ENCODE data around the gene PCNX2.

The PCNX2 gene

DNA sequence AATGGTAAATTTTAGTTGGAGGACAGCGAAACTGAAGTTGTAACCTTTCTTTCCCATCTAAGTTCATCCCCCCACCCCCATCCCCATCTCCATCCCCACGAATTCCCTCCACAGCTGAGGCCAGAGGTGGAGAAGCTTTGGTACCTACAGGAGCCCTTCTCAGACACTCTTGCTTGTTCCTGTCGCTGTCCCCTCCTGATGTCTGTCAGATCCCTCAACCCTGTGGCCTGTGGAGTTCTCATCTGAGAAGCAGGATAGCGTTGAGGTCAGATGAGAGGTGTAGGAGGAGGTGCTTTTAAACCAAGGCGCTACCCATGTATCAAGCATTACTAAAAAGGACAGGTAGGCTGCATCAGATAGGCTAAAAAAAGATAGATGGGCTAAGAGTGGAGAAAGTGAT lies 344.3 kb downstream of the PCNX2 start:
- no peak for DNase-seq

DNA sequence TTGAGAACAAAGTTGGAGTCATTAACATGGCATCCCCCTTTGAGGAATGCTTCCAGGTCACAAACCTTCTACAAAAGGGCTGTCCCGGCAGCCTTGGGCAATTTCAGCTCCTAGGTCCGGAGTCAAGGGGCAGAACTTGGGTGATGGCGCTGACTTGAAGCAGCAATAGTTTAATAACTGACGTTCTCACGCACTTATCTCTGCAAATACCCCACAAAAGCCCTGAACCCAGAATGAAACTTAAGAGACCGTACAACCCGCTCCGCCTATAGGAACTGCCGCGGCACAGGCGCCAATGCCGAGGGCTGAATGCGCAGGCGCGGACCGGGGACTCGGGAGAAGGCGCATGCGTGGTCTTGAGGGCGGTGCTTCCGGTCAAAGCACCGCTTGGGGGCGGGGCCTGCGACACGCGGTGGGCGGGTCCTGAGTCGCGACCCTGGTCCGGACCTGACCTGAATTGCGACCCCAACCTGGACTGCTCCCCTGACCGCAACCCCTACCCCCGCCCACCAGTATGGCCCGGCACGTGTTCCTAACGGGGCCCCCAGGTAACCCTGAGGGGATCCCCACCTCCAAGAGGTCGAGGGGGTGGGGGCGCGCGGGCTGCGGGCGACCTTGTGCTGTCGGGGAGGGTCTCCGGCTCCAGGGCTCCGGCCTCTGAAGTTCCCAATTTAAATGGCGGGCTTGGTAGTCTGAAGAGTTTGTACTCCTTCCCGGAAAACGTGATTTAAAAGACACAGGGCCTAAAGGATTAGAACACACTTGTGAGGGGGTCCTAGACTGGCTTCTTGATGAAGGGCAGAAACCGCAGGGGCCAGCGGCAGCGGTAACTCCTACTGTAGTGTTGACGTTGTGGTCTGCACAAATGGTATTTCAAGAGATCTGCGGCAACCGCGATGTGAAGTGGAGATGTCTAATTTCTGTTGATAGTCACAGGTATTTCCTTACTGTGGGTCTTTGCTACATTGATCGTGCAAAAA lies 345.0 kb downstream of the PCNX2 start, which contains the start of gene NTPCR:
Gene NTPCR, plus strand, starts transcription at position 415 of the 980 bp plus-strand sequence. Its CDS starts 100 bp downstream, at position 515.
- peak; percentile 94 for DNase-seq

DNA sequence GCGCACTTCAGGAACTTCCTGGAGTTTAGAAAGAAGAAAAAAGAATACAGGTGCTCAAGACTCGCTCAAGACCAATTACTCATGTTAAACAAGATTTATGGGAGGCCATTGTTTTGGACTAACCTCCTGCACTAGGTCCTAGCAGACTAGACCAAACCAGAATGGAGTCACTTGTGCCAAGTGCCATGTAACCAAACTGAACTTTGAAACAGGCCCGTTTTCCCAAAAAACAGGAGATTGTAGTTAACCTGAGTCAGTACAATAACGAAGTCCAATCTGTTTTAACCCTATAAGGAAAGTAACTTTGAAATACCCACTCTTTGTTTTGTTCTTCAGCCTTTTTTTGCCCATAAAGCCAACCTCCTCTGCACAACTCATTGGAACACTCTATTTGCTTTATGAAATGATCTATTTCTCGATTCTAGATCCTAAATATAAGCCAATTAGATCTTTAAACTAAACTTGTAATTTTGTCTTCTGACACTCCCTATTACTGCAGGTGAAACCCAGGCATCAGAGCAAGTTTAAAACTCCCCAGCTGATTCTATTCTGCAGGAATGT lies 345.8 kb downstream of the PCNX2 start:
- DNase-seq = no peak

DNA sequence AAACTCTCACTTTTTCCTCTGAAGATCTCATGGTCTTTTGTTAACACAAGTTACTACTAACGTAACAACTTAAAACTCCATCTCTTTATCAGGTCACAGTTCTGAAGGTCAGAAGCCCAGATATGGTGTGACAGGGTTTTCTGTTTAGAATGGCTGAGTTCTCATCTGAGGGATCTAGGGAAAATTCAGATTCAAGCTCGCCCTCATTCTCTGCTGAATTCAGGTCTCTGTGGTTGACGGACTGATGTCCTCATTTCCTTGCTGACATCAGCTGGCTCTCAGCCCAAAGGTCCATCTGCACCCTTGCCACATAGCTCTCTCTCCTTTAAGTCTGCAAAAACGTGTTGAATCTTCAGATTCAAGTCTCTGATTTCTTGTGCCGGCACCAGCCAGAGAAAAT lies 351.2 kb downstream of the PCNX2 start:
- DNase-seq = no peak

DNA sequence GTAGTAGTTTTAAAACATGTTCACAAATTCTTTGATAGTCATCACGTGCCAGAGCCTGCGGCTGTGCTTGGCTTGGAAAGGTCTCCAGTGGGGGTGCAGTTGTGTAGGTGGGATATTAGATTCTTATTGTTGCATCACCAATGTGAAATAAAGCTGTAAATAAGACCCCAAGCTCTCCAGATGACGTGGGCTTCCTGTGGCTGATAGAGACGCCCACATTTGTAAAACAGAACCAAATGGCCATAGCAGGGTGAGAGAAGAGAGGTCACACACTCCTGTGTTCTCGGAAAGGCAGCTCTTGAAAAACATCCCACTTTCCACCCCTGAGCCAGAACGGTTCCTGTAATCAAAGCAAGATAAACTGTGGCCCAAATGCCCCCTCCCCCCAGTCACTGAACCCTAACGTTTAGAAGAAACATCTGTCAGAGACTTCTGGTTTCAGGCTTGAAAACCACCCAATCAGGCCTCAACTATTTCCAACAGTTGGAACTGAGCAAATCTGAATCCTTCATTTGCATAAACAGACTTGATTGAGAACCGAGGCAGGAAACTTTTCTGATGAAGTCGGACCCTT lies 351.8 kb downstream of the PCNX2 start:
- DNase-seq = no peak

DNA sequence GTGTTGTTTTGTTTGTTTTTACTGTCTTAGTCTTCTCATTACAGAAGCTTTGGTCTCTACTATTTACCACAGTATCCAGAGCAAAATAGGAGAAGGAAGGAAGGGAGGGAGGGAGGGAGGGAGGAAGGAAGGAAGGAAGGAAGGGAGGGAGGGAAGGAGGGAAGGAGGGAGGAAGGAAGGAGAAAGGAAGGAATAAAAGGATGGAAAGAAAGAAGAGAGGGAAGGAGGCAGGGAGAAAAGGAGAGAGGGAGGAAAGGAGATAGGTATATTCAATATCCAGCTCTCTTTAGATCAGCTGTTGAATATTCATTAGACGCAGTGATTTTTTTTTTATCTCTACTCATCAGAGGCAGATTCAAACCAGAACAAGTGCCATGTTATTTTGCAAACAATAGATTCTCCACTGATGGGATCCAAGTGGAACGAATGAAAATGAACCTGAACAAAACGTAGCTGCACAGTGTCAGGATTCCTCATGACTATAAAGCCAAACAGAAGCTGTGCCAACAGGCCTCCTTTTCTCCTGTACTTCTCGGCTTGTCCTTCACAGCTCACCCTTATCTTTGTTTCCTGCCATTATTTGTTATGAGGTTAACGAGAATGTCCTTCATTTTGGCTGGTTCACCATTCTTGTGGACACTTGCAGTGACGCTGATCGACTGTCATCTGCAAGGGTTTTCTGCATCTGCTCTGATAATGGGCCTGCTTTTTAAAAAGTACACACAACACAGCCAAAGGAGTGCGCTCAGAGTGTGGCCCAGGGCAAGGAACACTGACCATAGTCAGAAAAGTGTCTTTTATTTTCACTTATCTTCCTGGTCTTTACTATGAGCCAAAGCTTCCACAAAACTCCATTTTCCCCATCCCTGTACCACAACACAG lies 352.9 kb downstream of the PCNX2 start:
- DNase-seq = no peak

DNA sequence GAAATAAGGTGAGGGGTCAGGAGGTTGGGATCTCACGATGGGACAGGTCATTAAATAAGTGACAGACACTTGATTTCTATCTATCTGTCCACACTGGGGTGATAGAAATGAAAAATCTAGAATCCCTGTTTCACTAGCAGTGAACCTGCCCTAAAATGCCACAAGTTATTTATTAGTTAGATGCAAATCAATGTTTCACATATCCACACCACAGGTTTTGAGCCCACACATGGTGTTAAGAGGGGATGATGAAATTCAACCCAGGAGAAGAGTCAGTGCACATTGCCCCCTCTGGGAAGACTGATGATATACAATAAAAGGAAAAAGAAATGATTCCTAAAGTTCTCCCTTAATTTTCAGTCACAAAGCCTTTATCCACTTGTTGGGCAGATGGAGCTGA lies 355.3 kb downstream of the PCNX2 start:
- no peak for DNase-seq

DNA sequence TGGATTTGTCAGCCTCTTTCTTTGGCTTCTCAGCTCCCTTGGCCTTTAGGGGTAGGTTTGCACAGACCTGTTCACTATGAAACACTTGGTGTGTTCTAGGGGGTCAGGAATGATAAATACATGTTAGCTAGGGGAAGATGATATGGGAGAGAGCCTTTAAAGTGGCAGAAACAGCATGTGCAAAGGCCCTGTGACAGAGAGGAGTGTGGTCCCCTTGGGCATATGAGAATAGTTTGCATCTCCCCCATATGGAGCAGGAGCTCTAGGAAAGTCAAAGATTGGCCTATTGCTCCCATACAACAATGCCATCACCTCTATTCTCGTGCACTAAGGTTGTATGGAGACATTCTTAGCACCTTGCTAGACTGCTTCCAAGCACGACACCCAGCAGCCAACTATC lies 355.8 kb downstream of the PCNX2 start:
- no peak for DNase-seq

DNA sequence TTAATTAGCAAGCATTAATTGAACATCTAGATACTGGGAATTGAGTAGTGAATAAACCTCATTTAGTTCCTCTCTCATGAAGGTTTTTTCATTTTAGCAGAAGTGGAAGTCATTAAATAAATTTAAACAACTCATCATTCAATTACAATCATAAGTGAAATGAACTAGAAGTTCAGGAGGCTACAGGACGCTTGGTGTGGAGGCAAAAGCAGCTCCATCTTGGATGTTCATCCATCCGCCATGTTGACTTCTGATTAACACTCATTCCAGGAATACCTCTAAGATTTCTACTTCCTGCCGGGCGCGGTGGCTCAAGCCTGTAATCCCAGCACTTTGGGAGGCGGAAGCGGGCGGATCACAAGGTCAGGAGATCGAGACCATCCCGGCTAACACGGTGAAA lies 356.6 kb downstream of the PCNX2 start:
- DNase-seq = no peak

DNA sequence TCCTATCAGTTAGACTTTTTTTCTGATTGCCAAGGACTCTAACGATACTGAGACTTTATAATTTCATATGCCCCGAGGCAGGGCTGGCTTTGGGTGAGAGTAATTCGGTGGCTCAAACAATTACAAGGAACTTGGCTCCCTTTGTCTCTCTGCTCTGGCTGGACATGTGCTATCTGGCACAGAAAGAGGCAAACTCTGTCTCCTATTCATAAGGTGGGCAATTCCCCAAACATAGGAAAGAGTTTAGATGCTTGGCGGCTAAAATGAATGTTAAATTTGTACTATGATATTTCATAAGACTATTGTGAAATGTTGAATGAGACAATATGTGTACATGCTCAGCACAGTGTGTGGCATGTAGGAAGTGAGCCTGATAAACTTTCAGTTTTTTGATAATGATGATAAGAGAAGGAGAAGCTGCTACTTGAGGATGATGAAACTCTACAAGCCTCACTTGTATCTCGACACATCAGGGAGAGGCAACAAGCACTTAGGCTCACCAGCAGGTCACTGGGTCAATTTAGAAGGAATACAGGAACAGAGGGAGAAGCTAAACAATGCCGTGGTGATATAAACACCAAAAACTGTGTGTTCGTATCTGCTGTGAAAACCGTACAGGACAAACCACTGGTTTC lies 357.7 kb downstream of the PCNX2 start:
- DNase-seq = no peak

DNA sequence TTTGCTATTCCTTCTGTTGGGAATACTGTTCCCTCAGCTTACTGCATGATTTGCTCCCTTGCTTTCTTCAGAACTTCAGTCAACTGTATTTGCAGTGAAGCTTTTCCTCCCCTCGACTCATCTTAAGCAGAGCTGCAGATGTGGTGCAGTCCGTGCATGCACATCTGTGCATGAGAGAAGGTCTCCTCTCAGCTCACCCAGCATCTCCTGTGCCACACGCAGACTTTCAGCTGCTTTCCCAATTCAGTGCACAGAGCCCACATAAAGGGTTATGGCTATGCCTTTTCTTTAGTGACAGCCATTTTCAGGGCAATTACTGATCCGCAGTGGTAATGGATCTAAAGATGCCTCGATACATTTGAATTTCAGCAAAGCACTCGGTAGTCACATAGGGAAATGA lies 358.6 kb downstream of the PCNX2 start:
- no peak for DNase-seq

Data from NCI-H774 (cell line).